GM21619 (cell line): Measurements from ENCODE around the gene MPC1L.

Source experiments
- ATAC-seq: cut with Tn5 transposase; IDR thresholded peaks from one replicate; pipeline ENCODE4 v1.9.1; 2021; ENCODE audit not compliant: unreplicated experiment

MPC1L gene

DNA sequence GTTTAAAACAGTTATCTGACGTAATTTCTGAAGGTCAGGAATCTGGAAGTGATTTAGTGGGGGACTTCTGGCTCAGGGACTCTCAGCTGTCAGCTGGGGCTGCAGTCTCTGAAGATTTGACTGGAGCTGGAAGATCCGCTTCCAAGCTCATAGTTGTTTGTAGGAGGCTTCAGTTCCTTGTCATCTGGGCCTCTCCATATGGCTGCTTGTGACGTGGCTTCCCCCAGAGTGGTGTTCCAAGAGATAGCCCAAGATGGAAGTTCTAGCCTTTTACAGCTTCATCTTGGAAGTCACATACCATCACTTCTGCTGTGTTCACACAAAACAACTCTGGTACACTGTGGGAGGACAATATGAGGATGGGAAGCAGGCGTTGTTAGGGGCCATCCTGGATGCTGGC lies 2.1 kb downstream of the MPC1L start:
- ATAC-seq: no peak

DNA sequence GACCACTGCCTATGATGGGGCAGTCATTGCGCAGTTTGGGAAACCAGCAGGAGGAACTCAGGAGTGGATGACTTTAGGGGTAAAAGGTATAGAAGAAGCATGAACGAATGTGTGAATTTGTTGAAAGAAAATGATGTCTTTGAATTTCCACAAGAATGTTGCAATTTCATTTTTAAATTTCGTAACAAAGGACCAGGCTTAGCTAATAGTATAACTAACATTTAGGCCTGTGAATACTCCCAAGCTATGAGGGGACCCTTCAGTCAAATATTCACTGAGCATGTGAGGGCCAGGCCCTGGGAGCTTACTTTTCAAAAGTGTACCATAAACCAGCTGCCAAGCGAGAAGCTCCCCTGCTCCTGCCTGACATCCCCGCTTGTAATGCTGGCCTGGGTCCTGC lies 5.3 kb downstream of the MPC1L start:
- no peak for ATAC-seq

GRCh38 chrX:40632199-40632598 lies 9.0 kb downstream of the MPC1L start:
- no peak for ATAC-seq

GRCh38 chrX:40637687-40638086 lies 14.5 kb downstream of the MPC1L start:
- ATAC-seq: no peak

DNA sequence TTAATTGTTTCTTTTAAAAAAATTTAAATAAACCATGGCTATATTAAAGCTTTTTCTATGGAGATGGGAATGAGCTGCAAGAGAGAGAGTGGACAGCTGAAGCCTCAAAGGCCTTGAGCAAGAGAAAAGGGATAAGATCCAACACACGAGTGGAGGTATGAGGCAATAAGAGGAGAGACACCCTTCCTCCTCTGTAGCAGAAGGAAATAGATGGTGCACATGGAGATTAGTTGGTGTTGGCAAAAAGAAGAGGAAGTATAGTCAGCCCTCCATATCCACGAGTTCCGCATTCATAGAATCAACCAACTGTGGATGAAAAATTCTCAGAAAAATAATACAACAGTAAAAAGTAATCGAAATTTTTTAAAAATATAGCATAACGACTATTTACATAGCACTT lies 20.9 kb downstream of the MPC1L start:
- ATAC-seq: no peak

- peak; percentile 33 for ATAC-seq
These were observed 21.7 kb downstream of the MPC1L start for GRCh38 chrX:40644821-40645358.

DNA sequence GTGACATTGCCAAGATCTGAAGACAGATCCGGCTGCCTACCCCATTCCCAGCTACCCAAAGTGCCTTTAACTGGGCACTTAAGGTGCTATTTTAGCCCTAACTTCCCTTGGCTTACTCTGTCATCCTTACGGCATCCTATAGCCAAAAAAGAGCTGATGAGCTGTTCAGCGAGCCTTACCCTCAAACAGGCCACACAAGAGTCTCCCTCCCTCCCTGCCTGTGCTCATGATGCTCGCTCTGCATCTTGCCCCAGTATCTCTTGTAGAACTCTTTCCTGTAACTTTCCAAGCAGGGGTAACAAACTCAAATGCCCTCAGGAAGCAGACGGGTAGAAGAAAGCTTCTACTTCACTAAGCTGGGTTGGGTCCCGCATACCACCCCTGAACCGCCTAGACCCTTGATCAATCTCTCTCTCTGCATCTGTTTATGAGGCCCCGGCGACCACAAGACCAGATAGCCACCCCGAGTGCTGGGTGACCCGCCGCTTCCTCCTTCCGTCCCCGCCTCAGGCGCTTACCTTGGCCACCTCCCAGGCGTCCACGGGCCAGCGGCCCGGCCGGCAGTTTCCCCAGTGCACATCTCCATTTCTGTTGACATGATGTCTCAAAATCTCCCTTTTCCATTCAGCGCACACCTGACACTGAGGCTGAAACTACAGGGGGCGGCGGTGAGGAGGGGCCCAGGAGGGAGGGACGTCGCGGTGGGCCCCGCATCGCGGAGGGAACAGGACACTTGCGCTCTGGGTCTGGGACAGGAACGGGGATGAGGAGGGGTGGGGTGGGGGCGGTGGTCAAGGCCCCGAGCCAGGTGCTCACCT lies 23.5 kb downstream of the MPC1L start:
- ATAC-seq: peak; percentile 25

DNA sequence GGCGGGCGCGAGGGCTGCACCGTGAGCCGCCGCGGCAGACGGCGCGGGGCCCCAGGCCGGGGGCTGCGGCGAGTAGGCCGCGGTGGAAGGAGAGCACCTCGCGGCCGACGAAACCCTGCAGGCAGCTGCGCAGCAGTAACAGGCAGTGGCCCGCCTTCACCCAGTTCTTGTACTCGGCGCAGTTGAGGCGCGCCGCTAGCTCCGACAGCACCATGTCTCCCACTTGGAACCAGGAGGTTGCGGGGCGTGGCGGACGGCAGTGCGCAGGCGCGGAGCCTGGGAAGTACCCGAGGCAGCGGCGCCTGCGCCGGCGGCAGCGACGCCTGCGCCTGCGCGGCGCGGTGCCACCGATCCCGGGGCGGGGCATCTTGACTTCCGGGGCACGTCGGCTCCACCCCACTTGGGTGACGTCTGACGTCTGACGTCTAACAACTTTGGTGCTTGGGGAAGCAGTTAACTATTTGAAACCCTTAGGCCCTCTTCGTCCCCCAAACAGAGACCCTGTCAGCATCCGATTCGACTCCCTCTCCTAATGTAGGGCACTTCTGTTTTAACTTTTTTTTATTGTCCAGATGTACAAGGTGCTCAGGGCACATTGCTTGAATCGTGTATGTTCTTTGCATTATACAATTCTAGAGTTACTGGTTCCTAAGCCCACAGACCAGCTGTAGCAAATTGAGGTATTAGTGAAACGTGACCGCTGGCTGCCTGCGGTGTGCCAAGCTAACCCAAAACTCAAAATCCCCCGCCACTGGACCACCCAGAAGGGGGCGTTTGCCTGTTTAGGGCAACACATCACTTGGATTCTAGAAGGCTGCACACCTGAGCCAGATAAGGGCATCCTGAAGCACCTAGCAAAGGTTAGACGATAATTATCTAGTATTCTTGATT lies 24.3 kb downstream of the MPC1L start, which contains the start of gene CXorf38:
Gene CXorf38 (minus strand): TSS at position 255 of the 891 bp plus-strand sequence. CDS start 41 bp downstream, at position 214.
- peak; percentile 61 for ATAC-seq

DNA sequence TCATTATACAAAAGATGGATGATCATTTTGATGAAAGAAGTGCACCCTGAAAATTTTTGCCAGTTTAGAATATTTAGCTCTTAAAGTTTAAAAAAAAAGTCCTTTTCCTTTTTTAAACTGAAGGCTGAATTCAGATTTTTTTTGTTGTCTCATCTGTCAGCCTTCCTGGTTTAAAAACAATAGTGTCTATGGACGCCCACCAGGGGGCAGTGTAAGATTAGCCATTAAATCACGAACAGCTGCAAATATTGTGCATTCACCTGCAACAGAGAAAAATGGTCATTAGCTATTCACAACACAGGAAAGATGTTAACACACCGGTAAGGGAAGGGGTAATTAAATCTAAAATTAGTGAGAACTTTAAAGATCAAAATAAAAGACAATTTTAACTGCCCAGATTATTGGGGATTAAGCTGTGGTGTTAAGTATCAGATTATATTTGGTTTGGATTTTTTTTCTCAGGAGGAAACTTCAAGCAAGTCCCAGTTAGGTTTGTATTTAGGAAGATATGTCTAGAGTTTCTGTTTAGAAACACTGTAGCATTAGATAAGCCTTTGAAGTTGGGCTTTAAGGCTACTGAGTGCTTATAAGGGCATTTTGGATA lies 28.5 kb downstream of the MPC1L start:
- ATAC-seq: no peak

DNA sequence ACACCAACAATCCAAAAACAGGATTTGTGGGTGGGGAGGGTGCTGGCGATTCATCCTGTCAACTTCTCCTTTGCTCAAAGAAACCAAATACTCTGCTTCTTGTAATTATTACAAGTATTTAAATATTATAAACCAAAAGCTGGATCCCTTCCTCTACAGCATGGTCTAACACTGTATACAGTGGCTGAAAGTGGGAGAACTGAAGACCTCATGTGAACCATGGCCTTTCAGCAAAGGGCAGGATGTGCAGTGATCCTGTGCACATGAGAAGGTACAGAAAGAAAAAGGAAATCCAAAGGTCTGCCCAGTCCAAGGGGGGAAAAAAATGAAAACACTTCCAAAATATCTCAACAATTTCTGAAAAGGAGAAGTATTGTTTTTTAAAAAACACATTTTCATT lies 29.4 kb downstream of the MPC1L start:
- no peak for ATAC-seq

- ATAC-seq: no peak
These were observed 30.3 kb downstream of the MPC1L start for GRCh38 chrX:40653535-40653934.

DNA sequence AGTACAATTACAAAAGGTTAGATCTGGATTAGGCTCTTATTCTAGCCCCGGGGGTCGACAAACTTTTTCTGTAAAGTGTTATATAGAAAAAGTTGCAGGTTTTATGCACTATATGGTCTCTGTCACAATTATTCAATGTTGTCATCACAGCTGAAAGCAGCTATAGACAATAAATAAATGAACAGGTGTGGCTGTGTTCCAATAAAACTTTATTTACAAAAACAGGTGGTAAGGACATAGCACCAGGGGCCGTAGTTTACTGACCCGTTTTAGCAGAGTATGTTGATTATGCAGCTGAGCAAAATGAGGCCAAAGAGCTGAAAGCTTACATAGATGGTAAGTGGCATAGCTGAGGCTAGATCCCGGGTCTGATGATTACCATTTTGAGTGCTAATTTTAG lies 37.2 kb downstream of the MPC1L start:
- ATAC-seq: no peak

- ATAC-seq: no peak
These were observed 38.3 kb downstream of the MPC1L start for GRCh38 chrX:40661489-40661888.

DNA sequence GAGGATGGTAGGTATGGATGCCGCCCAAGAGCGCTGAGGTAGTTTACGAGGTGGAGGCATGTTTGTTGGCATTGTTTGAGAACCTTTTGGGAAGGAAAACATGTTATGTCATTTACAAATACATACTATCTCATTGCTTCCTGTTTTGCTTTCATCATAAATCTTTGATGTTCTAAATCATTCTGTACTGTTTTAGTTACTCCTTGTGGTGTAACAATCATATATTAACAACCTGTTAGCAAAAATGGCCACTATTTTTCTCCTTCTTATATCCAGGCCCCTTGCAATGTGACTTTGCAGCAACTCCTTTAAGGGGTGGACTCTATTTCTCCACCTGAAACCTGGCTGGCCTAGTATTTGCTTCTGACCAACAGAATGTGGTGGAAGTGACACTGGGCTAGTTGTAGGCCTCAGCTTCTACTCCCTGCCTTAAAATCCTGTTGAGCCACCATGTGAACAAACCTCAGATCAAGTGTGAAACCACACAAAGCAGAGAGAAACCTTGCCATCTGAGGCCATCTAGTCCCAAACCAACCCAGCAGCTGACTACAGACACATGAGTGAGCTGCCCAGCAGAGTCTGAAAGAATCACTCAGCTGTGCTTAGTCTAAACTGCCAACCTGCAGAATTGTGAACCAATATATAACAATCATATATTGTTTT lies 40.0 kb downstream of the MPC1L start:
- ATAC-seq: no peak

- no peak for ATAC-seq
These were observed 40.8 kb downstream of the MPC1L start for GRCh38 chrX:40663880-40664630.

GRCh38 chrX:40671126-40671525 lies 47.9 kb downstream of the MPC1L start:
- no peak for ATAC-seq
